IMR-90 (cell line): ENCODE data around the gene MUC21.
"Not testable (repeated sequence)": the region's sequence is repeated elsewhere in the genome, so short reads cannot be mapped to it uniquely, and the experiment has no call there.

ENCODE experiments used
- BHLHE40 ChIP-seq: fragments of 150-350 bp; IDR thresholded peaks from 2 replicates; pipeline ENCODE4 v1.6.1; 2016; ENCODE audit warnings: mild to moderate bottlenecking, low read depth, low read length
- CEBPB ChIP-seq: IDR thresholded peaks from 2 replicates; pipeline ENCODE4 v1.6.1; 2012; ENCODE audit warnings: low read depth, low read length, improper control_type of control experiment
- CHD1 ChIP-seq: IDR thresholded peaks from 2 replicates; pipeline ENCODE4 v1.6.1; 2012; ENCODE audit warnings: low read depth, low read length, improper control_type of control experiment
- CTCF ChIP-seq: conservative IDR thresholded peaks from 2 replicates; pipeline ENCODE4 v1.5.1; 2012; ENCODE audit warnings: mild to moderate bottlenecking, low read depth, low read length, improper control_type of control experiment
- MAFK ChIP-seq: IDR thresholded peaks from 2 replicates; pipeline ENCODE4 v1.6.1; 2012; ENCODE audit warnings: low read depth, low read length, improper control_type of control experiment
- NFE2L2 ChIP-seq: fragments of 150-350 bp; IDR thresholded peaks from 2 replicates; pipeline ENCODE4 v1.6.1; 2016; ENCODE audit warnings: low read depth, mild to moderate bottlenecking, low read length
- POLR2A ChIP-seq: IDR thresholded peaks from 2 replicates; pipeline ENCODE4 v1.6.1; 2012; ENCODE audit warnings: mild to moderate bottlenecking, low read depth, low read length
- RAD21 ChIP-seq: IDR thresholded peaks from 2 replicates; pipeline ENCODE4 v1.6.1; 2012; ENCODE audit warnings: low read length, improper control_type of control experiment
- RCOR1 ChIP-seq: IDR thresholded peaks from 2 replicates; pipeline ENCODE4 v1.6.1; 2012; ENCODE audit warnings: mild to moderate bottlenecking, low read length, improper control_type of control experiment; ENCODE audit not compliant: insufficient replicate concordance
- RFX5 ChIP-seq: IDR thresholded peaks from 2 replicates; pipeline ENCODE4 v1.8.0; 2012; ENCODE audit warnings: low read depth, mild to moderate bottlenecking, low read length, moderate library complexity
- SMC3 ChIP-seq: fragments of 150-350 bp; IDR thresholded peaks from 2 replicates; pipeline ENCODE4 v1.6.1; 2016; ENCODE audit warnings: low read depth, mild to moderate bottlenecking, antibody characterized with exemption, low read length, moderate library complexity
- TF ChIP-seq, protein P1 (sequence below): fragments of 150-350 bp; IDR thresholded peaks from 2 replicates; pipeline ENCODE4 v1.6.1; 2016; ENCODE audit warnings: low read depth, mild to moderate bottlenecking, low read length, moderate library complexity, borderline replicate concordance
- TF ChIP-seq, protein P2 (sequence below): fragments of 150-350 bp; IDR thresholded peaks from 2 replicates; pipeline ENCODE4 v1.6.1; 2017; ENCODE audit warnings: mild to moderate bottlenecking, antibody characterized with exemption, low read length, low read depth

DNA sequence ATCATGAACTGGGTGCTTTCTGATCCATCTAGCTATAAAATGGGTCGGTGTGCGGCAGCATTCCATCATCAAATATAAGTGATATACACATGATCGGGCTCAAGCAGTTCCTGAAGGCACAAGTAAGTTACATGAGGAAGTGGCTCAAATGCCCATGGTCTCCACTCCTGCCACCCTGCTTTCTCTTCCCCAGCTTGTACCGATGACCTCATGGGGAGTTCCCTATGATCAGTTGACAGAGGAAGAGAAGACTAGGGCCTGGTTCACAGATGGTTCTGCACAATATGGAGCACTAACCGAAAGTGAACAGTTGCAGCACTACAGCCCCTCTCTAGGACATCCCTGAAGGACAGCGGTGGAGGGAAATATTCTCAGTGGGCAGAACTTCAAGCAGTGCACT is 14.3 kb upstream of the MUC21 start:
- not testable (repeated sequence) for TF ChIP-seq POLR2A, CTCF, SMC3, MAFK, RAD21, CEBPB, CHD1, BHLHE40, RCOR1, RFX5, NFE2L2
- TF ChIP-seq, protein P1, sequence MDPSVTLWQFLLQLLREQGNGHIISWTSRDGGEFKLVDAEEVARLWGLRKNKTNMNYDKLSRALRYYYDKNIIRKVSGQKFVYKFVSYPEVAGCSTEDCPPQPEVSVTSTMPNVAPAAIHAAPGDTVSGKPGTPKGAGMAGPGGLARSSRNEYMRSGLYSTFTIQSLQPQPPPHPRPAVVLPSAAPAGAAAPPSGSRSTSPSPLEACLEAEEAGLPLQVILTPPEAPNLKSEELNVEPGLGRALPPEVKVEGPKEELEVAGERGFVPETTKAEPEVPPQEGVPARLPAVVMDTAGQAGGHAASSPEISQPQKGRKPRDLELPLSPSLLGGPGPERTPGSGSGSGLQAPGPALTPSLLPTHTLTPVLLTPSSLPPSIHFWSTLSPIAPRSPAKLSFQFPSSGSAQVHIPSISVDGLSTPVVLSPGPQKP, result not testable (repeated sequence)
- TF ChIP-seq, protein P2, sequence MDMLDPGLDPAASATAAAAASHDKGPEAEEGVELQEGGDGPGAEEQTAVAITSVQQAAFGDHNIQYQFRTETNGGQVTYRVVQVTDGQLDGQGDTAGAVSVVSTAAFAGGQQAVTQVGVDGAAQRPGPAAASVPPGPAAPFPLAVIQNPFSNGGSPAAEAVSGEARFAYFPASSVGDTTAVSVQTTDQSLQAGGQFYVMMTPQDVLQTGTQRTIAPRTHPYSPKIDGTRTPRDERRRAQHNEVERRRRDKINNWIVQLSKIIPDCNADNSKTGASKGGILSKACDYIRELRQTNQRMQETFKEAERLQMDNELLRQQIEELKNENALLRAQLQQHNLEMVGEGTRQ, result not testable (repeated sequence)
